ENCODE measurements around the gene ADAMTS2. TPM values are rescaled to one million over a fixed set of nuclear protein-coding genes. Genes with fewer than 3 reads are reported as not detected.
"Not testable (repeated sequence)": the region's sequence is repeated elsewhere in the genome, so short reads cannot be mapped to it uniquely, and the experiment has no call there.

The ADAMTS2 gene
- total RNA-seq, 6 experiments from 2014 or later = 31.5 to 38.4 (median 34.1) TPM

DNA sequence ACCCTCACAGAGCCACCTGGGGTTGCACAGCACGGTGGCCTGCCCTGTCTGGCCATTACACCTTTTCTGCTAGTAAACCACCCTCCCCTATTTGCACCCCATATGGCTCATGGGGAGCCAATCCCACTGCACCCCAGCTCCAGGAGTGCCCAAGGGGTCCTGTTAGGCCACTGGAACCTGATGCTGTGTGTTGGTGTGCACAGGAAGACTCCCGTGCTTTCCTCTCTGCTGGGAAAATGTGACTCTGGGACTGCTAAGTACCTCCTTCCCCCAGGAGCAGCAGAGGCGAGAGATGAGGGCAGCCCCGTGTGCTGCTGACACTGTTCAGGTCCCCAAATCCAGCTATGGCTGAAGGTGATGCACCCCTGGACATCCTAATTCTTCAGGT, 126.3 kb downstream of the ADAMTS2 start:
- no peaks in the 10 kb centered on the region for H3K9me3 Mint-ChIP-seq
- no peak overlapping the region for H3K27ac Mint-ChIP-seq
- no peak overlapping the region for H3K4me3 Mint-ChIP-seq
- peaks cover 27% of the 10 kb centered on the region for H3K4me1 Mint-ChIP-seq (ENCODE audit: low read depth)
- no peak for DNase-seq
- peaks cover 1% of the 10 kb centered on the region; the same call in 1 of the 2 replicates for H3K27me3 Mint-ChIP-seq (ENCODE audit: insufficient read depth)
- TF ChIP-seq, protein P1, sequence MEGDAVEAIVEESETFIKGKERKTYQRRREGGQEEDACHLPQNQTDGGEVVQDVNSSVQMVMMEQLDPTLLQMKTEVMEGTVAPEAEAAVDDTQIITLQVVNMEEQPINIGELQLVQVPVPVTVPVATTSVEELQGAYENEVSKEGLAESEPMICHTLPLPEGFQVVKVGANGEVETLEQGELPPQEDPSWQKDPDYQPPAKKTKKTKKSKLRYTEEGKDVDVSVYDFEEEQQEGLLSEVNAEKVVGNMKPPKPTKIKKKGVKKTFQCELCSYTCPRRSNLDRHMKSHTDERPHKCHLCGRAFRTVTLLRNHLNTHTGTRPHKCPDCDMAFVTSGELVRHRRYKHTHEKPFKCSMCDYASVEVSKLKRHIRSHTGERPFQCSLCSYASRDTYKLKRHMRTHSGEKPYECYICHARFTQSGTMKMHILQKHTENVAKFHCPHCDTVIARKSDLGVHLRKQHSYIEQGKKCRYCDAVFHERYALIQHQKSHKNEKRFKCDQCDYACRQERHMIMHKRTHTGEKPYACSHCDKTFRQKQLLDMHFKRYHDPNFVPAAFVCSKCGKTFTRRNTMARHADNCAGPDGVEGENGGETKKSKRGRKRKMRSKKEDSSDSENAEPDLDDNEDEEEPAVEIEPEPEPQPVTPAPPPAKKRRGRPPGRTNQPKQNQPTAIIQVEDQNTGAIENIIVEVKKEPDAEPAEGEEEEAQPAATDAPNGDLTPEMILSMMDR (IDR thresholded peaks at IDR 0.05) = no peak
- 0 out of 2 replicates have a peak, but pooled peaks cover 8% of the 10 kb centered on the region for H3K36me3 Mint-ChIP-seq (ENCODE audit: low read depth)

DNA sequence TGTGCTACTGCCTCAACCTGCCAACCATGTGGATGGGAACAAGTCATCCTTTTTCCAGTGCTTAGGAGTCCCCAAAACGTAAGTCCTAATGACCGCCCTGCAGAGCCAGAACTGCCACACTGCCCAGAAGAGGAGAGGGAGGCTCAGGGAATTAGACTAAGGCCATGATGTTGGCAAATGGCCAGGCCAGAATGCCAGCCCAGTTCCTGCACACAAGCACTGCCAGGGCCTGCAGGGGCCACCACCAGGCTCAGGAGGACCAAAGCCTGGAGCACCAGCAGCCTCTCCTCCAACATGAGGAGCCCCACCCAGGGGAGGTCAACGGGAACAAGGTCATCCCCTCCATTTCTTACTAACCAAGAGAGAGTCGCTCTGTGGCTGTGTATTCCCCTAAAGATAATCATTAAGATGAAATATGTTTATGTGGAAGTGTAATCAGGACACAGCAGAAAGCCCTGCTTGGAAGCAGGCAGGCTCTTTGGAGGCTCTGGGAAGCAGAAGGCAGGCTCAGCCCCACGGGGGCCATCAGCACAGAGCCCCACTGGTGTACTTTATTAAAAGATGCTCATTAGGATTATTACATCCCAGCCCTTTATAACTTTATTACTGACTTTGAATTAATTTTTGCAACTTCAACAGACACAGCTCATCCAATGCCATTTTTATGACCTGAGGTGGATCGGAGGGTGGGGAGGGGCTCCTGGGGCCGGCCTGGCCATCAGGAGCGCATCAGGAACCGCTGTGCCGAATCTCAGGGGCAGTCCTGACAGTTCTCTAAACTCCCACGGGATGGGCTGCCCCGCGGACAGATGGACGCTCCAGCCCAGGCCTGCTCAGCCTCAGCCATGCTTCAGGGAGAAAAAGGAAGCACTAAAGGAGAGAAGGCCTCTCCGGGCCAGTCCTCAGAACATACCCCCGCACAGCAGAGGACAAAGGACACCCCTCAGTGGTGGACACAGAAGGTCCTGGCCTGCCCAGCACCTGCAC, 127.0 kb downstream of the ADAMTS2 start:
- Mint-ChIP-seq H3K4me3 (no peak overlapping the region), H3K4me1 (ENCODE audit: low read depth) (peaks cover 27% of the 10 kb centered on the region), H3K27me3 (ENCODE audit: insufficient read depth) (peaks cover 1% of the 10 kb centered on the region), H3K9me3 (no peaks in the 10 kb centered on the region), H3K36me3 (ENCODE audit: low read depth) (0 out of 2 replicates have a peak, but pooled peaks cover 4% of the 10 kb centered on the region), H3K27ac (0 out of 2 replicates have a peak overlapping the region, but pooled peaks have one; percentile 51)
- DNase-seq = no peak
- TF ChIP-seq, protein P1 (IDR thresholded peaks at IDR 0.05) = no peak

GRCh38 chr5:179217356-179217755, 127.9 kb downstream of the ADAMTS2 start:
- H3K4me1 Mint-ChIP-seq (ENCODE audit: low read depth) = peaks cover 27% of the 10 kb centered on the region
- H3K9me3 Mint-ChIP-seq = no peaks in the 10 kb centered on the region
- H3K27ac Mint-ChIP-seq = peak overlapping the region; percentile 51
- peak; percentile 48 for DNase-seq
- peak overlapping the region; percentile 18; the same call in 1 of the 2 replicates for H3K4me3 Mint-ChIP-seq
- H3K27me3 Mint-ChIP-seq (ENCODE audit: insufficient read depth) = peaks cover 1% of the 10 kb centered on the region
- TF ChIP-seq, protein P1 (IDR thresholded peaks at IDR 0.05) = no peak
- 0 out of 2 replicates have a peak, but pooled peaks cover 4% of the 10 kb centered on the region for H3K36me3 Mint-ChIP-seq (ENCODE audit: low read depth)

DNA sequence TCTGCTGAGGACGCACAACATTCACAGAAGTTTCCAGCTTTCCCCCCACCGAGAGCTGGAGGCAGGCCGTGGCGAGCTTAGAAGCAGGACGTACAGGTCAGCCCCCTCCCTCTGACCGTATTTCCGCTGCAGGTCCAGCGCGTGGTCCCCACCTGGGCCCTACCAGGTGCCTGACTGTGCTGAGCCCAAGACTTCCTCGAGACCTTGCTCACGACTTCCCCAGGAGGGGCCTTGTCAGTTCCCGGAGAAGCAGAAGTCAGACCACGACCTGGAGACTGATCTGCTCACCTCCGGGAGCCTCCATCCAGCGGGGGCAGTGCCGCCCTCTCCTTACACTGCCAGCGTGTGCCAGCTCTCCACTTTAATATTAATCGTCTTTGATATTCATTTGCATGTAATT, 128.9 kb downstream of the ADAMTS2 start:
- H3K27me3 Mint-ChIP-seq (ENCODE audit: insufficient read depth); H3K4me3 Mint-ChIP-seq; DNase-seq; H3K9me3 Mint-ChIP-seq; H3K27ac Mint-ChIP-seq; H3K36me3 Mint-ChIP-seq (ENCODE audit: low read depth): not testable (repeated sequence)
- peaks cover 31% of the 10 kb centered on the region for H3K4me1 Mint-ChIP-seq (ENCODE audit: low read depth)

- Mint-ChIP-seq H3K9me3 (no peaks in the 10 kb centered on the region), H3K4me1 (ENCODE audit: low read depth) (peaks cover 39% of the 10 kb centered on the region), H3K36me3 (ENCODE audit: low read depth) (0 out of 2 replicates have a peak, but pooled peaks cover 4% of the 10 kb centered on the region), H3K27ac (peak overlapping the region; percentile 34), H3K27me3 (ENCODE audit: insufficient read depth) (peaks cover 3% of the 10 kb centered on the region), H3K4me3 (no peak overlapping the region)
- no peak for DNase-seq
- TF ChIP-seq, protein P1 (IDR thresholded peaks at IDR 0.05) = no peak
Observed at GRCh38 chr5:179215576-179215975, 129.7 kb downstream of the ADAMTS2 start.

- Mint-ChIP-seq H3K27ac (no peak overlapping the region), H3K4me3 (no peak overlapping the region), H3K27me3 (ENCODE audit: insufficient read depth) (peaks cover 3% of the 10 kb centered on the region), H3K9me3 (no peaks in the 10 kb centered on the region), H3K36me3 (ENCODE audit: low read depth) (0 out of 2 replicates have a peak, but pooled peaks cover 4% of the 10 kb centered on the region), H3K4me1 (ENCODE audit: low read depth) (peaks cover 48% of the 10 kb centered on the region)
- no peak for DNase-seq
- TF ChIP-seq, protein P1 (IDR thresholded peaks at IDR 0.05) = no peak
Observed at GRCh38 chr5:179214678-179215077, 130.6 kb downstream of the ADAMTS2 start.
